Esophagus squamous epithelium (tissue), 5 donors: ENCODE measurements around the gene STRA8. TPM values are rescaled to one million over a fixed set of nuclear protein-coding genes. Genes with fewer than 3 reads are reported as not detected.

Source experiments
- DNase-seq: peaks from one replicate; lab custom pipeline; 2025; lab: John Stamatoyannopoulos, UW
- H3K27ac ChIP-seq, 4 donors: fragments of 200-600 bp; sonication (generic); one replicate each; pipeline ENCODE4 v1.5.1; 2016 to 2019; ENCODE audit warnings: mild to moderate bottlenecking in 1 of 4
- H3K27me3 ChIP-seq, 4 donors: fragments of 200-600 bp; sonication (generic); 1 replicate in 3 of 4; 2 replicates in 1 of 4; pipeline versions ENCODE4 v1.5.1 to v1.6.0; 2017 to 2021; ENCODE audit warnings: antibody characterized with exemption in 1 of 4
- H3K36me3 ChIP-seq, 3 donors: fragments of 200-600 bp; sonication (generic); one replicate each; pipeline ENCODE4 v1.5.1; 2016 to 2019
- H3K4me1 ChIP-seq, 3 donors: fragments of 200-600 bp; sonication (generic); one replicate each; pipeline ENCODE4 v1.5.1; 2017 to 2019
- H3K4me3 ChIP-seq, 4 donors: fragments of 200-600 bp; sonication (generic); 1 replicate in 3 of 4; 2 replicates in 1 of 4; pipeline ENCODE4 v1.5.1; 2016 to 2019; ENCODE audit warnings: mild to moderate bottlenecking in 2 of 4, moderate library complexity in 1 of 4
- H3K9me3 ChIP-seq, 3 donors: fragments of 200-600 bp; sonication (generic); one replicate each; pipeline ENCODE4 v1.5.1; 2016 to 2019
- CTCF ChIP-seq, 6 experiments: fragments of 450-650 bp in 4 of 6; fragments of 200-600 bp in 2 of 6; sonication (generic) in 2 of 6; IDR thresholded peaks; one replicate each; pipeline ENCODE4 v1.5.1; 2016 to 2019; ENCODE audit warnings: antibody characterized with exemption in 6 of 6, mild to moderate bottlenecking in 4 of 6, moderate library complexity in 4 of 6
- POLR2A ChIP-seq, 4 donors: fragments of 450-650 bp; IDR thresholded peaks; one replicate each; pipeline ENCODE4 v1.6.1; 2017; ENCODE audit warnings: antibody characterized with exemption in 4 of 4, mild to moderate bottlenecking in 4 of 4, moderate library complexity in 3 of 4
- WGBS, 2 donors: methylation state at CpG; one replicate each; pipeline ENCODE4 v1.1.5; 2018; 5-methylcytosine and 5-hydroxymethylcytosine counted together
- intact Hi-C: fragments of 100-400 bp; cut with DNase I; formaldehyde crosslinking; loops from one replicate; pipeline ENCODE4 v1.15.0; 2022
- total RNA-seq, 4 donors: library from RNA; depleted of rRNA; stranded (reverse); fragments of >200 nt; gene quantifications; one replicate each; pipeline ENCODE4 v1.1.0, GENCODE V29; 2016
- donor health status: DM: yes; HTN: yes; CAD: no.

Gene STRA8
- total RNA-seq, 4 donors from 2014 or later = not detected

GRCh38 chr7:135259702-135260101, 26.1 kb downstream of the STRA8 start:
- H3K27ac ChIP-seq = no peak overlapping the region

DNA sequence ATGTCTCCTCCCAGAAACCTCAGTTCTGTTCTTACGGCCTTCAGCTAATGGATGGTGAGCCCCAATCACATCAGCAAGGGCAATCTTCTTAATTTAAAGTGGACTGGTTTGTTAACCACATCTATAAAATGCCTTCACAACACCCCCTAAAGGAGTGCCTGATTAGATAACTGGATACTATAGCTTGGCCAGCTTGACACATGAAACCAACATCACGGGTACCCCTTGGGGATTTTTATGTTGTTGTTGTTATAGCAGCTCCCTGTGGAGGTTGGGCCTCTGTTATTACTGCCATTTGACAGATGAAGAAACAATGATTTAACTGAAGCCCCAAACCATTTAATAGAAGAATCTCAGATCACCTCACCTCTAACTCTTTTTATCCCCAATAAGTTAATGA, 26.8 kb downstream of the STRA8 start:
- no peak overlapping the region for H3K27ac ChIP-seq
- 78 to 88% methylated on average over 2 of the region's 2 CpGs for WGBS, 2 donors
- H3K36me3 ChIP-seq = no peaks in the 10 kb centered on the region
- intact Hi-C loops = no loop called here
- H3K9me3 ChIP-seq = peaks cover 0 to 4% (median 0%) of the 10 kb centered on the region in 3 donors
- H3K4me1 ChIP-seq = peaks cover 0 to 6% (median 0%) of the 10 kb centered on the region in 3 donors
- no peak for TF ChIP-seq CTCF (IDR thresholded peaks at IDR 0.05)
- TF ChIP-seq POLR2A (IDR thresholded peaks at IDR 0.05) = no peak
- no peak overlapping the region for H3K4me3 ChIP-seq
- DNase-seq = no peak
- H3K27me3 ChIP-seq = no peaks in the 10 kb centered on the region

More at GRCh38 chr7:135259702-135260101, 26.1 kb downstream of the STRA8 start:
- WGBS, 2 donors = 72 to 88% methylated on average over 2 of the region's 6 CpGs
- intact Hi-C loops = no loop called here
- no peak overlapping the region for H3K4me3 ChIP-seq
- H3K27me3 ChIP-seq = no peaks in the 10 kb centered on the region
- peaks cover 2 to 13% (median 8%) of the 10 kb centered on the region in 3 donors for H3K4me1 ChIP-seq
- no peak for TF ChIP-seq CTCF (IDR thresholded peaks at IDR 0.05)
- no peak for TF ChIP-seq POLR2A (IDR thresholded peaks at IDR 0.05)
- H3K36me3 ChIP-seq = no peaks in the 10 kb centered on the region
- DNase-seq = no peak
- H3K9me3 ChIP-seq = peaks cover 0 to 4% (median 0%) of the 10 kb centered on the region in 3 donors

DNA sequence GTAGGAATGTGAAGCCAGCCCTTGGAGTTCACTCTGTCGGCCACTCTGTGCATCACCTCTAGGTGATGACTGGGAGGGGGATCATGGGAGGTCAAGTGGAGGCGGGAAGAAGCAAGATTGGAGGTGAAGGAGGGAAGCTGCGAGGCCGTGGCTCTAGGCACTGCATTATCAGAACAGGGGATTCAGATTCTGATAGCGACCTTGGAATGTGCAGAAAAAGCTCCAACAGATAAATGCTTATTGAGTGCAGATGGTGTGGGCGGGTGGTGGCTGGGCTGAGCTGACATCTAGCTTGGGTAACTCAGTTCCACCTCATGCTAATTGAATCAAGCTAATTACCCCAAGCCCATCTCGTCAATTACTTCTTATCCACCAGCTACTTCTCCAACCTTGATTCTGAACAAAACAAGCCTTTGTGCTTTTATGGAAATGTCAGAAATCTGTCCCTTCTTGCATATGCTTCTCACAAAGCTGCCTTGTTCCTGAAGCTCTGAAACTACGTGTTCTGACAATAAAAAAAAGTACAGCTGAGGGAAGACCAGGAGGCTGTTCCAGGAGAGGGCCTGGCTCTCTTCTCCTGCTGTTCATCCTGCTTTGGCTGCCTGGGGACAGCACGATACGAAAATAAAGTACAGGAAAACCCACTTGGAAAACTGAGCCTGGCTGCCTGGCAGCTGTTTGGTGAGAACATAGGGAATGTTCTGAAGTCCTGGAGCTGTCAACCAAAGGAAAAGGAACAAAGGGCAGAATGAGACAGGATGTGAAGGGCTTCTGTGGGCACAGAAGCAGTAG, 27.5 kb downstream of the STRA8 start:
- 70 to 75% methylated on average over 10 of the region's 10 CpGs for WGBS, 2 donors
- Histone ChIP-seq H3K9me3 (peaks cover 0 to 4% (median 0%) of the 10 kb centered on the region in 3 donors), H3K4me1 (peaks cover 0 to 6% (median 0%) of the 10 kb centered on the region in 3 donors), H3K36me3 (no peaks in the 10 kb centered on the region), H3K27ac (peak overlapping the region in 2 of 4 donors; percentile 2 to 9), H3K4me3 (no peak overlapping the region), H3K27me3 (no peaks in the 10 kb centered on the region)
- no peak for TF ChIP-seq CTCF (IDR thresholded peaks at IDR 0.05)
- no peak for DNase-seq
- intact Hi-C loops = no loop called here

GRCh38 chr7:135262623-135263320, 29.1 kb downstream of the STRA8 start:
- no peak overlapping the region for H3K4me3 ChIP-seq
- H3K4me1 ChIP-seq = peaks cover 0 to 6% (median 0%) of the 10 kb centered on the region in 3 donors
- no peak for DNase-seq
- H3K27me3 ChIP-seq = no peaks in the 10 kb centered on the region
- no peaks in the 10 kb centered on the region for H3K36me3 ChIP-seq
- H3K9me3 ChIP-seq = peaks cover 0 to 4% (median 0%) of the 10 kb centered on the region in 3 donors
- intact Hi-C loops = no loop called here
- TF ChIP-seq POLR2A (IDR thresholded peaks at IDR 0.05) (no peak), CTCF (IDR thresholded peaks at IDR 0.05) (no peak)
- no peak overlapping the region for H3K27ac ChIP-seq
- WGBS, 2 donors = 86 to 92% methylated on average over 9 of the region's 9 CpGs
